ENCODE results near the gene MAN2A2. TPM values are rescaled to one million over a fixed set of nuclear protein-coding genes. Genes with fewer than 3 reads are reported as not detected.

MAN2A2 gene
- total and polyA plus RNA-seq, 9 of the 15 experiments (the other 6 are each of a cell fraction or from before 2014, with no cell fraction given): 7.3 to 151 (median 43.4) TPM

DNA sequence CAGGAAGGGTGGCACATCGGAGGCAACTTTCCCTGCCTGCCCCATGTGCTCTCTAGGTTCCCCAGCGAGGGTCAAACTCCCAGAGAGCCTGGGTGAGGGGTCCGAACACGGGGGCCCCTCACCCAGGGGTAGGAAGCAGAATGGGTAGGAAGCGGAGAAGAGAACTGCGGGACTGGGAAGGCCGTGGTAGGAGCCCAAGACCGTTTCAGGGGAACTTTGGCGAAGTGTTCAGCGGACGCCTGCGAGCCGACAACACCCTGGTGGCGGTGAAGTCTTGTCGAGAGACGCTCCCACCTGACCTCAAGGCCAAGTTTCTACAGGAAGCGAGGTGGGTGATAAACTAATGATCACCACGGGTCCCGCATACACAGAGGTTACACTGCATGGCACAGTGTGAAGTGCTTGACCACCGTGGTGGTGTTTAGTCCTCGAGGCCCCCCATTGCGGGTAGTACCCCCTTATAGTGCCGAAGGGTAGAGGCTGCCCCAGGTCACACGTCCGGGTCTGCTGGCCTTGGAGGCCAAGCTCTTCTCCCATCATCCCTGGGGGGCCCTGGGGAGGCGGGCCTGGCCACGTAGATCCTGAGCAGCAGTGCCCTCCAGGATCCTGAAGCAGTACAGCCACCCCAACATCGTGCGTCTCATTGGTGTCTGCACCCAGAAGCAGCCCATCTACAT is 10.5 kb upstream of the MAN2A2 start:
- no peak for ATAC-seq
- in situ Hi-C loops (cut with MboI) (no loop called here), intact Hi-C loops (cut with micrococcal nuclease) (no loop called here)
- no peaks in the 10 kb centered on the region for H3K9me1 ChIP-seq (ENCODE audit: control insufficient read depth, insufficient read depth, low read length)
- no peak for DNase-seq (ENCODE audit: extremely low read depth in 1 of 4, low spot score in 3 of 4)
- ChIA-PET POLR2A (interaction anchor here (0.7 kb wide), 1 partner anchor 82 kb away, joined by 3 read pairs; no protein-coding TSS in a partner anchor), CTCF (ENCODE audit: low intra/inter-chr PET ratio) (no interaction called here)
- H3K36me3 ChIP-seq (ENCODE audit: control insufficient read depth, insufficient read depth, low read length): no peaks in the 10 kb centered on the region; the same call in 2 of the 3 replicates
- 89% methylated on average over 27 of the region's 29 CpGs for WGBS (ENCODE audit: insufficient coverage, low coverage, missing lambda C conversion rate)
- H3K79me2 ChIP-seq (ENCODE audit: control insufficient read depth, insufficient read depth, low read length): no peaks in the 10 kb centered on the region
- BruUV-seq (replicated peaks): no TSS peak
- H3K9me3 ChIP-seq (replicated peaks; ENCODE audit: control insufficient read depth, insufficient read depth, low read depth, low read length): no peaks in the 10 kb centered on the region
- FAIRE-seq: no peak
- H3K4me2 ChIP-seq (ENCODE audit: insufficient read depth, low read length): no peak overlapping the region
- no peaks in the 10 kb centered on the region for H3K27me3 ChIP-seq (ENCODE audit: control insufficient read depth in 2 of 2, insufficient read depth in 2 of 2, low read length in 2 of 2)
- H4K20me1 ChIP-seq (replicated peaks; ENCODE audit: control insufficient read depth, insufficient read depth, low read length): no peaks in the 10 kb centered on the region
- peak overlapping the region in 1 of 2 experiments; percentile 60; a peak in 2 of 4 replicates for H3K9ac ChIP-seq (ENCODE audit: insufficient read depth in 1 of 2, low read depth in 2 of 2, low read length in 2 of 2)
- H3K27ac ChIP-seq (ENCODE audit: extremely low read depth, low read depth, low read length): no peak overlapping the region
- H3K4me3 ChIP-seq: no peak overlapping the region
- H2AFZ ChIP-seq (ENCODE audit: low read depth, low read length): no peak overlapping the region
- peaks cover 15 to 52% of the 10 kb centered on the region in 2 experiments for H3K4me1 ChIP-seq (replicated peaks in 1 of 2; ENCODE audit: control insufficient read depth in 2 of 2, insufficient read depth in 2 of 2, low read length in 2 of 2)
- TF ChIP-seq, protein P1, sequence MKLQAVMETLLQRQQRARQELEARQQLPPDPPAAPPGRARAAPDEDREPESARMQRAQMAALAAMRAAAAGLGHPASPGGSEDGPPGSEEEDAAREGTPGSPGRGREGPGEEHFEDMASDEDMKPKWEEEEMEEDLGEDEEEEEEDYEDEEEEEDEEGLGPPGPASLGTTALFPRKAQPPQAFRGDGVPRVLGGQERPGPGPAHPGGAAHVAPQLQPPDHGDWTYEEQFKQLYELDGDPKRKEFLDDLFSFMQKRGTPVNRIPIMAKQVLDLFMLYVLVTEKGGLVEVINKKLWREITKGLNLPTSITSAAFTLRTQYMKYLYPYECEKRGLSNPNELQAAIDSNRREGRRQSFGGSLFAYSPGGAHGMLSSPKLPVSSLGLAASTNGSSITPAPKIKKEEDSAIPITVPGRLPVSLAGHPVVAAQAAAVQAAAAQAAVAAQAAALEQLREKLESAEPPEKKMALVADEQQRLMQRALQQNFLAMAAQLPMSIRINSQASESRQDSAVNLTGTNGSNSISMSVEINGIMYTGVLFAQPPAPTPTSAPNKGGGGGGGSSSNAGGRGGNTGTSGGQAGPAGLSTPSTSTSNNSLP (IDR thresholded peaks at IDR 0.05; ENCODE audit: borderline replicate concordance, low read depth, low read length): no peak
- TF ChIP-seq PHF20 (IDR thresholded peaks at IDR 0.05; ENCODE audit: partially characterized antibody) (no peak), ZNF436 (CRISPR knock-in tag; IDR thresholded peaks at IDR 0.05) (no peak), BRF1 (IDR thresholded peaks at IDR 0.05; ENCODE audit: borderline replicate concordance, extremely low read depth, insufficient read length) (no peak), CBFA2T3 (IDR thresholded peaks at IDR 0.05) (no peak), HEY1 (CRISPR knock-in tag; IDR thresholded peaks at IDR 0.05; ENCODE audit: borderline replicate concordance) (no peak), ZZZ3 (IDR thresholded peaks at IDR 0.05) (no peak), MCM2 (IDR thresholded peaks at IDR 0.05; ENCODE audit: low read depth) (no peak), CAMTA2 (CRISPR knock-in tag; conservative IDR thresholded peaks at IDR 0.05) (no peak), ZNF707 (CRISPR knock-in tag; conservative IDR thresholded peaks at IDR 0.05) (no peak), CREM (IDR thresholded peaks at IDR 0.05; ENCODE audit: low read depth) (no peak), ETS2 (tag; IDR thresholded peaks at IDR 0.05; ENCODE audit: borderline replicate concordance, poor library complexity, severe bottlenecking) (no peak), HNRNPH1 (optimal IDR thresholded peaks at IDR 0.05; ENCODE audit: low read depth, low read length) (no peak), PHB2 (IDR thresholded peaks at IDR 0.05; ENCODE audit: low read depth) (no peak), ZNF764 (CRISPR knock-in tag; IDR thresholded peaks at IDR 0.05; ENCODE audit: low read depth) (no peak), KLF10 (CRISPR knock-in tag; IDR thresholded peaks at IDR 0.05) (no peak)
- TF ChIP-seq, protein P2, sequence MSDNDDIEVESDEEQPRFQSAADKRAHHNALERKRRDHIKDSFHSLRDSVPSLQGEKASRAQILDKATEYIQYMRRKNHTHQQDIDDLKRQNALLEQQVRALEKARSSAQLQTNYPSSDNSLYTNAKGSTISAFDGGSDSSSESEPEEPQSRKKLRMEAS (CRISPR knock-in tag; IDR thresholded peaks at IDR 0.05): no peak
- TF ChIP-seq, protein P3, sequence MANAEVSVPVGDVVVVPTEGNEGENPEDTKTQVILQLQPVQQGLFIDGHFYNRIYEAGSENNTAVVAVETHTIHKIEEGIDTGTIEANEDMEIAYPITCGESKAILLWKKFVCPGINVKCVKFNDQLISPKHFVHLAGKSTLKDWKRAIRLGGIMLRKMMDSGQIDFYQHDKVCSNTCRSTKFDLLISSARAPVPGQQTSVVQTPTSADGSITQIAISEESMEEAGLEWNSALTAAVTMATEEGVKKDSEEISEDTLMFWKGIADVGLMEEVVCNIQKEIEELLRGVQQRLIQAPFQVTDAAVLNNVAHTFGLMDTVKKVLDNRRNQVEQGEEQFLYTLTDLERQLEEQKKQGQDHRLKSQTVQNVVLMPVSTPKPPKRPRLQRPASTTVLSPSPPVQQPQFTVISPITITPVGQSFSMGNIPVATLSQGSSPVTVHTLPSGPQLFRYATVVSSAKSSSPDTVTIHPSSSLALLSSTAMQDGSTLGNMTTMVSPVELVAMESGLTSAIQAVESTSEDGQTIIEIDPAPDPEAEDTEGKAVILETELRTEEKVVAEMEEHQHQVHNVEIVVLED (CRISPR knock-in tag; IDR thresholded peaks at IDR 0.05): no peak
- TF ChIP-seq, protein P4, sequence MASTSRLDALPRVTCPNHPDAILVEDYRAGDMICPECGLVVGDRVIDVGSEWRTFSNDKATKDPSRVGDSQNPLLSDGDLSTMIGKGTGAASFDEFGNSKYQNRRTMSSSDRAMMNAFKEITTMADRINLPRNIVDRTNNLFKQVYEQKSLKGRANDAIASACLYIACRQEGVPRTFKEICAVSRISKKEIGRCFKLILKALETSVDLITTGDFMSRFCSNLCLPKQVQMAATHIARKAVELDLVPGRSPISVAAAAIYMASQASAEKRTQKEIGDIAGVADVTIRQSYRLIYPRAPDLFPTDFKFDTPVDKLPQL (IDR thresholded peaks at IDR 0.05; ENCODE audit: extremely low read depth, insufficient read length): no peak
